GM19351 (cell line): ENCODE results near the gene WDR45B.

Experiments
- ATAC-seq: cut with Tn5 transposase; IDR thresholded peaks from one replicate; pipeline ENCODE4 v1.9.1; 2021; ENCODE audit warnings: mild to moderate bottlenecking, moderate library complexity; ENCODE audit not compliant: unreplicated experiment

WDR45B gene

GRCh38 chr17:82648165-82648668 lies at the start of gene WDR45B:
WDR45B (minus strand) TSS chr17:82648444; CDS start chr17:82648340, 104 bp downstream.
- ATAC-seq: peak; percentile 90

GRCh38 chr17:82697808-82698064 lies 49.5 kb upstream of the WDR45B start:
- ATAC-seq: no peak

GRCh38 chr17:82696916-82697807 lies 48.9 kb upstream of the WDR45B start:
- no peak for ATAC-seq

GRCh38 chr17:82696259-82696658 lies 48.0 kb upstream of the WDR45B start:
- no peak for ATAC-seq

- no peak for ATAC-seq
Observed at GRCh38 chr17:82694647-82695046, 46.4 kb upstream of the WDR45B start.

GRCh38 chr17:82693168-82693867 lies 45.1 kb upstream of the WDR45B start:
- ATAC-seq: no peak

- no peak for ATAC-seq
Observed at GRCh38 chr17:82692268-82692667, 44.0 kb upstream of the WDR45B start.

- ATAC-seq: no peak
Observed at GRCh38 chr17:82691714-82692113, 43.5 kb upstream of the WDR45B start.

GRCh38 chr17:82690786-82691489 lies 42.7 kb upstream of the WDR45B start:
- no peak for ATAC-seq

GRCh38 chr17:82689077-82689476 lies 40.8 kb upstream of the WDR45B start:
- ATAC-seq: no peak

- no peak for ATAC-seq
Observed at GRCh38 chr17:82687871-82688270, 39.6 kb upstream of the WDR45B start.

- no peak for ATAC-seq
Observed at GRCh38 chr17:82687375-82687861, 39.2 kb upstream of the WDR45B start.

- ATAC-seq: no peak
Observed at GRCh38 chr17:82686366-82687324, 38.4 kb upstream of the WDR45B start.

GRCh38 chr17:82685291-82685690 lies 37.0 kb upstream of the WDR45B start:
- no peak for ATAC-seq

- ATAC-seq: no peak
Observed at GRCh38 chr17:82684228-82684841, 36.1 kb upstream of the WDR45B start.

- no peak for ATAC-seq
Observed at GRCh38 chr17:82683534-82683933, 35.3 kb upstream of the WDR45B start.

- ATAC-seq: no peak
Observed at GRCh38 chr17:82681547-82681946, 33.3 kb upstream of the WDR45B start.

GRCh38 chr17:82679586-82680465 lies 31.6 kb upstream of the WDR45B start:
- no peak for ATAC-seq
